ENCODE measurements around the gene MYD88.

GRCh38 chr3:38108649-38109579, 29.5 kb upstream of the MYD88 start:
- no peak for TF ChIP-seq CTCF (optimal IDR thresholded peaks at IDR 0.05 in 1 of 3, IDR thresholded peaks at IDR 0.05 in 1 of 3, conservative IDR thresholded peaks at IDR 0.05 in 1 of 3; ENCODE audit: extremely low read depth in 1 of 3, insufficient read depth in 2 of 3, low read length in 3 of 3)
- TF ChIP-seq EZH2 (IDR thresholded peaks at IDR 0.05; ENCODE audit: low read length), result no peak
